OCI-LY7 (cell line): ENCODE measurements around the gene ZNF808. TPM values are rescaled to one million over a fixed set of nuclear protein-coding genes. Genes with fewer than 3 reads are reported as not detected.
"Not testable (repeated sequence)": the region's sequence is repeated elsewhere in the genome, so short reads cannot be mapped to it uniquely, and the experiment has no call there.

Experiments used
- BruUV-seq: library from RNA; stranded (reverse); fragments of 400-500 nt; replicated peaks from 2 replicates; lab custom pipeline; 2021; lab: Mats Ljungman, UMichigan
- CTCF ChIA-PET: fragments of 300-600 bp; sonication (Branson Sonifier 250); formaldehyde crosslinking; loops from one replicate; lab custom pipeline; 2022; ENCODE audit warnings: antibody characterized with exemption; ENCODE audit not compliant: unreplicated experiment; lab: Charles Lee
- POLR2A ChIA-PET: fragments of 300-600 bp; sonication (Branson Sonifier 250); formaldehyde crosslinking; loops from one replicate; lab custom pipeline; 2022; ENCODE audit warnings: antibody characterized with exemption; lab: Charles Lee
- DNase-seq: peaks from one replicate; pipeline ENCODE4 v3.0.0-alpha.2; 2015; ENCODE audit warnings: low spot score
- H2AFZ ChIP-seq: fragments of 200-600 bp; sonication (generic), shearing (Covaris generic); 2 replicates; pipeline ENCODE4 v1.6.1; 2014; ENCODE audit warnings: mild to moderate bottlenecking, antibody characterized with exemption, low read length, moderate library complexity
- H3K27ac ChIP-seq: fragments of 200-600 bp; sonication (generic); 2 replicates; pipeline ENCODE4 v1.5.1; 2014; ENCODE audit warnings: mixed run types, low read depth, mild to moderate bottlenecking, moderate library complexity, low read length, inconsistent platforms; ENCODE audit not compliant: poor library complexity, severe bottlenecking
- H3K36me3 ChIP-seq: fragments of 200-600 bp; sonication (generic); 2 replicates; pipeline ENCODE4 v1.6.1; 2014; ENCODE audit warnings: mild to moderate bottlenecking, antibody characterized with exemption, low read length, moderate library complexity, mixed read lengths; ENCODE audit not compliant: insufficient read depth
- H3K4me1 ChIP-seq: fragments of 200-600 bp; sonication (generic); 2 replicates; pipeline ENCODE4 v1.5.1; 2014; ENCODE audit warnings: mild to moderate bottlenecking, low read length; ENCODE audit not compliant: insufficient read depth, poor library complexity, severe bottlenecking
- H3K4me2 ChIP-seq: fragments of 200-600 bp; sonication (generic); 2 replicates; pipeline ENCODE4 v1.6.1; 2014; ENCODE audit warnings: mild to moderate bottlenecking, low read length
- H3K4me3 ChIP-seq: fragments of 200-600 bp; sonication (generic); 2 replicates; pipeline ENCODE4 v1.5.1; 2014; ENCODE audit warnings: mild to moderate bottlenecking, low read depth, low read length; ENCODE audit not compliant: poor library complexity, severe bottlenecking
- H3K79me2 ChIP-seq: fragments of 200-600 bp; sonication (generic); 2 replicates; pipeline ENCODE4 v1.6.1; 2016; ENCODE audit warnings: low read depth, mild to moderate bottlenecking, low read length, moderate library complexity, mixed read lengths; ENCODE audit not compliant: insufficient read depth
- H3K9me2 ChIP-seq: fragments of 200-600 bp; sonication (generic); 2 replicates; pipeline ENCODE4 v1.6.1; 2016; ENCODE audit warnings: mild to moderate bottlenecking, low read length, mixed read lengths; ENCODE audit not compliant: insufficient read depth
- H3K9me3 ChIP-seq: fragments of 200-600 bp; sonication (generic); 2 replicates; pipeline ENCODE4 v1.6.1; 2014; ENCODE audit warnings: mild to moderate bottlenecking, mixed run types, low read length, mixed read lengths
- H4K20me1 ChIP-seq: fragments of 200-600 bp; sonication (generic); 2 replicates; pipeline ENCODE4 v1.6.1; 2014; ENCODE audit warnings: mild to moderate bottlenecking, antibody characterized with exemption, low read length, moderate library complexity, mixed read lengths; ENCODE audit not compliant: insufficient read depth
- EZH2phosphoT487 ChIP-seq: fragments of 200-600 bp; sonication (generic); IDR thresholded peaks from 2 replicates; pipeline ENCODE4 v1.6.1; 2018; ENCODE audit warnings: low read depth, borderline replicate concordance, mild to moderate bottlenecking, mixed run types, antibody characterized with exemption, low read length, moderate library complexity, mixed read lengths
- intact Hi-C: fragments of 100-400 bp; cut with micrococcal nuclease; formaldehyde crosslinking; loops from one replicate; pipeline ENCODE4 v1.10.0; 2022; ENCODE audit not compliant: unreplicated experiment
- total RNA-seq, 2 experiments: library from RNA; depleted of rRNA in 1 of 2; stranded (reverse); fragments of >200 nt in 1 of 2; shearing (Covaris generic) in 1 of 2; gene quantifications; 2 replicates each; pipeline ENCODE4 v1.2.3, GENCODE V29; 2014 to 2022
- TF ChIP-seq, protein P1 (sequence below): fragments of 200-600 bp; sonication (generic); conservative IDR thresholded peaks from 2 replicates; pipeline ENCODE4 v1.5.1; 2014; ENCODE audit warnings: mild to moderate bottlenecking, antibody characterized with exemption, low read length, moderate library complexity, mixed read lengths

The ZNF808 gene
- total RNA-seq, 2 experiments from 2014 or later: 26.9 to 29.2 TPM

- no peak for DNase-seq
- Histone ChIP-seq H4K20me1 (no peaks in the 10 kb centered on the region), H3K36me3 (no peaks in the 10 kb centered on the region), H3K27ac (no peak overlapping the region), H3K4me2 (no peak overlapping the region), H3K9me3 (no peaks in the 10 kb centered on the region), H3K4me1 (no peaks in the 10 kb centered on the region), H3K79me2 (no peaks in the 10 kb centered on the region), H2AFZ (no peak overlapping the region), H3K9me2 (no peaks in the 10 kb centered on the region), H3K4me3 (no peak overlapping the region)
- no TSS peak for BruUV-seq
- ChIA-PET POLR2A (no interaction called here), CTCF (no interaction called here)
- no peak for TF ChIP-seq EZH2phosphoT487
- TF ChIP-seq, protein P1, sequence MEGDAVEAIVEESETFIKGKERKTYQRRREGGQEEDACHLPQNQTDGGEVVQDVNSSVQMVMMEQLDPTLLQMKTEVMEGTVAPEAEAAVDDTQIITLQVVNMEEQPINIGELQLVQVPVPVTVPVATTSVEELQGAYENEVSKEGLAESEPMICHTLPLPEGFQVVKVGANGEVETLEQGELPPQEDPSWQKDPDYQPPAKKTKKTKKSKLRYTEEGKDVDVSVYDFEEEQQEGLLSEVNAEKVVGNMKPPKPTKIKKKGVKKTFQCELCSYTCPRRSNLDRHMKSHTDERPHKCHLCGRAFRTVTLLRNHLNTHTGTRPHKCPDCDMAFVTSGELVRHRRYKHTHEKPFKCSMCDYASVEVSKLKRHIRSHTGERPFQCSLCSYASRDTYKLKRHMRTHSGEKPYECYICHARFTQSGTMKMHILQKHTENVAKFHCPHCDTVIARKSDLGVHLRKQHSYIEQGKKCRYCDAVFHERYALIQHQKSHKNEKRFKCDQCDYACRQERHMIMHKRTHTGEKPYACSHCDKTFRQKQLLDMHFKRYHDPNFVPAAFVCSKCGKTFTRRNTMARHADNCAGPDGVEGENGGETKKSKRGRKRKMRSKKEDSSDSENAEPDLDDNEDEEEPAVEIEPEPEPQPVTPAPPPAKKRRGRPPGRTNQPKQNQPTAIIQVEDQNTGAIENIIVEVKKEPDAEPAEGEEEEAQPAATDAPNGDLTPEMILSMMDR: no peak
- intact Hi-C loops: no loop called here
Measured at GRCh38 chr19:52516191-52516590, 11.3 kb upstream of the ZNF808 start.

- Histone ChIP-seq H3K9me2 (no peaks in the 10 kb centered on the region), H3K4me1 (no peaks in the 10 kb centered on the region), H3K79me2 (no peaks in the 10 kb centered on the region), H3K9me3 (no peaks in the 10 kb centered on the region), H3K36me3 (no peaks in the 10 kb centered on the region), H3K4me2 (no peak overlapping the region), H4K20me1 (no peaks in the 10 kb centered on the region), H2AFZ (no peak overlapping the region), H3K4me3 (no peak overlapping the region), H3K27ac (no peak overlapping the region)
- TF ChIP-seq, protein P1: no peak
- TF ChIP-seq EZH2phosphoT487: no peak
- DNase-seq: no peak
- BruUV-seq: no TSS peak
- POLR2A ChIA-PET: no interaction called here
- CTCF ChIA-PET: no interaction called here
- intact Hi-C loops: no loop called here
Measured at GRCh38 chr19:52518646-52519045, 8.8 kb upstream of the ZNF808 start.

- intact Hi-C loops, H3K79me2 ChIP-seq, H3K4me3 ChIP-seq, H3K36me3 ChIP-seq, H2AFZ ChIP-seq, H3K27ac ChIP-seq, BruUV-seq, CTCF ChIA-PET, H3K9me2 ChIP-seq, H3K9me3 ChIP-seq, H3K4me1 ChIP-seq, DNase-seq, H4K20me1 ChIP-seq, H3K4me2 ChIP-seq, POLR2A ChIA-PET: not testable (repeated sequence)
Measured at GRCh38 chr19:52519175-52519574, 8.3 kb upstream of the ZNF808 start.
